NB4 (cell line): ENCODE data around the gene UROC1.
"Not testable (repeated sequence)": the region's sequence is repeated elsewhere in the genome, so short reads cannot be mapped to it uniquely, and the experiment has no call there.

ENCODE experiments used
- DNase-seq: peaks from one replicate; pipeline ENCODE4 v3.0.0; 2010; ENCODE audit warnings: low read depth
- H3K4me3 ChIP-seq: one replicate; pipeline ENCODE4 v1.5.1; 2011; ENCODE audit warnings: mild to moderate bottlenecking, low read depth, low read length, moderate library complexity
- CTCF ChIP-seq: IDR thresholded peaks from one replicate; pipeline ENCODE4 v1.5.1; 2012; ENCODE audit warnings: low read depth, low read length
- MAX ChIP-seq: IDR thresholded peaks from 2 replicates; pipeline ENCODE4 v1.6.1; 2011; ENCODE audit warnings: low read depth, low read length
- MYC ChIP-seq: IDR thresholded peaks from 2 replicates; pipeline ENCODE4 v1.6.1; 2011; ENCODE audit warnings: low read depth, low read length
- POLR2A ChIP-seq: IDR thresholded peaks from 2 replicates; pipeline ENCODE4 v1.6.1; 2011; ENCODE audit warnings: mild to moderate bottlenecking; ENCODE audit not compliant: insufficient read length; ENCODE audit errors: extremely low read depth

The UROC1 gene

GRCh38 chr3:126536126-126536525, 18.6 kb upstream of the UROC1 start:
- no peak for DNase-seq
- no peak overlapping the region for H3K4me3 ChIP-seq
- TF ChIP-seq MYC, result no peak
- no peak for TF ChIP-seq POLR2A
- no peak for TF ChIP-seq CTCF
- TF ChIP-seq MAX, result no peak

GRCh38 chr3:126535636-126536035, 18.1 kb upstream of the UROC1 start:
- DNase-seq, result no peak
- TF ChIP-seq MYC, result no peak
- no peak for TF ChIP-seq CTCF
- no peak overlapping the region for H3K4me3 ChIP-seq

- not testable (repeated sequence) for H3K4me3 ChIP-seq, DNase-seq
Measured at GRCh38 chr3:126534716-126535115, 17.1 kb upstream of the UROC1 start.

- peak; percentile 55 for DNase-seq
- H3K4me3 ChIP-seq, result no peak overlapping the region
- TF ChIP-seq MYC, result no peak
- TF ChIP-seq CTCF, result no peak
Measured at GRCh38 chr3:126533506-126533905, 15.9 kb upstream of the UROC1 start.

- H3K4me3 ChIP-seq, result no peak overlapping the region
- TF ChIP-seq CTCF (no peak), POLR2A (no peak), MYC (no peak), MAX (no peak)
- DNase-seq, result no peak
Measured at GRCh38 chr3:126531051-126531330, 13.4 kb upstream of the UROC1 start.

- peak; percentile 48 for TF ChIP-seq MAX
- peak; percentile 60 for TF ChIP-seq POLR2A
- TF ChIP-seq MYC, result peak; percentile 44; the same call in 1 of the 2 replicates
- TF ChIP-seq CTCF, result no peak
- peak; percentile 99 for DNase-seq
- H3K4me3 ChIP-seq, result peak overlapping the region; percentile 21
Measured at GRCh38 chr3:126530171-126531050, 12.8 kb upstream of the UROC1 start.
